Measurements from ENCODE around the gene SUMO2. TPM values are rescaled to one million over a fixed set of nuclear protein-coding genes. Genes with fewer than 3 reads are reported as not detected.
"Not testable (repeated sequence)": the region's sequence is repeated elsewhere in the genome, so short reads cannot be mapped to it uniquely, and the experiment has no call there.

SUMO2 gene
- polyA plus RNA-seq, 3 donors, result 31.2 to 122 (median 53.5) TPM

DNA sequence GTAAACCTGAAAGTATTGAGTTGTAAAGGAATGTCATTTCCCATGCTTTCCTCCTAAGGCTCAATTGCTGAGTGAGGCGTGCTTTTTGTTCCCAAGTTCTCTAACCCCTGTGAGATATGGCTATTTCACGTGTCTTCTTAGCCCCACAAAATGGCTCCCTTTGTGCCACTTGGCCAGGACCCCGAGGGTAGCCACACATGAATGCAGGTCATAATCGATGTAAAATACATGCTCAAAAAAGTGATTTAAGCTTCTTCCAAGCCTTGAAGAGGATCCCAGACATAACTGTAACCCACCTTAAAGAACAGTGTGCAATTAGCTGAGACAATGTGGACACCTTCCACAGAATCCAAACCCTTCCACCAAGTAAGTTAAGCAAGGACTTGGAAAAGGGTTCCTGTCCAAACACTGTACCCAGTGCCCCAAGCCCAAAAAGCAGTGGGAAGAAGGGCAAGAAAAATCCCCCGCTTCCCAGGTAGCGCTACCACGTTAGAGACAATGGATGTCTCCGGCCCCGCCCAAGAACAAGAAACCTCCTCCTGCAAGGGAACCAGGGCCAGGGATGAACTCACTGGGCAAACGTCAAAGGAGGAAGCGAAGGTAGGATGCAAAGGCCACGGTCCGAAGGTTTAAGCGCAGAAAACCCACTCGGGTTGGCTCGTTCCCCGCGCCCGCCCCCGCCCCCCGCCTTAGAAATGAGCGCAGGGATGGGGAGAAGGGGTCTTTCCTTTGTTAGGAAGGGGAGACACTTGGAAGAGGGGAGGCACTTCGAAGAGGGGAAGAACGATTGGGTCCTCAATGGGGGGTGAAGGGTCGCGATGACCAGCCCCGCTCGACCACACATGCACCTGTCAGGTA, 29.6 kb downstream of the SUMO2 start:
- H3K27ac ChIP-seq (ENCODE audit: low read depth, low read length), result no peak overlapping the region
- WGBS, 3 donors, result 6 to 12% (median 7%) methylated on average over 27 to 28 of the region's 28 CpGs

DNA sequence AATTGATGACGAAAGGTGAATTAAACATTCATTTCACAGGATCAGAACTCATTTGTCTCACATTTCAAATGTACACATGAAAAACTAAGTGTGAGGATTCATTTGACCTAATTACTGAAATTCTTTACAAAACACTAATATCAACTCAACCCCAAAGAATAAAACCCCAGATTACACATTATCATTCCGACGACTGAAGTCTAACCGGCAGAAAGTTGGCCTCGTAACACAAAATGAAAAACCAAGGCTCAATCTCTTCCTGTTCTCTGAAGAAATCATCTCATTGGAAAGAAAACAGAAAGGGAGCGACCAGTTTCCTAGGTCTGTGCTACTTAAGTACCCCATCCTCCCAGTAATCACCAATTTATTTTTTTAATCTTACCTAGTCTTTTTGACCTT, 30.2 kb downstream of the SUMO2 start:
- 89 to 92% (median 90%) methylated on average over 6 of the region's 6 CpGs for WGBS, 3 donors
- no peak overlapping the region for H3K27ac ChIP-seq (ENCODE audit: low read depth, low read length)

DNA sequence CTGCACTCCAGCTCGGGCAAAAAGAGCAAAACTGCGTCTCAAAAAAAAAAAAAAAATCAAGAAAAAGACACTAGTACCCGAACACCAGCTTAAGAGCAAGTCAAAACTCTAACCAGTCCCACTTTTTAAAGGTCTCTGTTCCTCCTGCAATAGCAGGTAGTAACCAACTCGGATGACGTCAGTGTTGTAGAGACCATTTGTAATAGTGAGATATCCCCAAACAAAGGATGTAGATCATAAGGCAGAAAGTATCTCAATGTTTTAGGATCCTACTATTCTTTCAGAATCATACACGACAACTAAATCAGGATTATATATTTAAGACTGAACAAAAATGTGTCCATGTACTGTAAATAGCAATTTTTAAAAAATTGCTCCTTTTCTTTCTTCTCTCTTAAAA, 30.8 kb downstream of the SUMO2 start:
- no peak overlapping the region for H3K27ac ChIP-seq (ENCODE audit: low read depth, low read length)
- 90 to 96% (median 93%) methylated on average over 6 of the region's 6 CpGs for WGBS, 3 donors

DNA sequence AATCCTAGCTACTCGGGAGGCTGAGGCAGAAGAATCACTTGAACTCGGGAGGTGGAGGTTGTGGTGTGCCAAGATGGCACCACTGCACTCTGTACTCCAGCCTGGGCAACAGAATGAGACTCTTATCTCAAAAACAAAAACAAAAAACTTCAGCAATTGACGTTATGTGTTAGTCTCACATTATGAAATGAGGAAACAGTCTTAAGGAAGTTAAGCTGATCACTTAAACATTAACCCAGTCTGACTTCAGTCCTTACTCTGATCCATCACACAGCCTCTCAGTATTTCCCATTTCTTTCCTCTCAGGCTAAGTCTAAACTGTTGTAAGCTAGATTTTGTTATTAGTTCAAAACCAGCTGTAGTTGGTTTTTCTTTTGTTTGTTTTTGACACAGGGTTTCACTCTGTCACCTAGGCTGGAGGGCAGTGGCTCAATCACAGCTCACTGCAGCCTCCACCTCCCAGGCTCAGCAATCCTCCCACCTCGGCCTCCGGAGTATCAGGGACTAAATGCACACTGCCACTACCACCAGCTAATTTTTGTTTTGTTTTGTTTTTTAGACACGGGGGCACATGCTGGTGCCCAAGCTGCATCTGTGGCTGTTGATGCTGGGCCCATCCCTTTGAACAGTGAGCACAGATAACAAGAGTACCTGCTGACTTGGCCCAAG, 34.7 kb downstream of the SUMO2 start:
- 80 to 85% (median 81%) methylated on average over 6 of the region's 6 CpGs for WGBS, 3 donors
- no peak overlapping the region for H3K27ac ChIP-seq (ENCODE audit: low read depth, low read length)

DNA sequence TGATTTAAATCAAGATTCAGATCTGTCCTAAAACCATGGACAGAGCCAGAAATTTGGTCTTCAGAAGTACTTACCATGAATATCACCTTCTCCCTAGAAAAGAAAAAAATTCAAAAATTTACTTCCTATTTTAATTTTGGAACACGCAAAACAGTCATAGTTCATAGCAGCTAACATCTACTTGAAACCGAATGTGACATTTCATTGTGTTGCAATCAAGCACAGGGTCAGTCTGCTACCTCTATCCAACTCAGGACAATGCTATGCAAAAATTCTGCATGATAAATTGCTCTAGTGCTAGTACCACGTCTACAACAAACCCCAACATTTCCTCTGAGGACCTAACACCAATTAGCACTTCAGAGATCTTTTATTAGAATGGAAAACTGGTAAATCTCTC, 36.2 kb downstream of the SUMO2 start:
- no peak overlapping the region for H3K27ac ChIP-seq (ENCODE audit: low read depth, low read length)
- 56 to 80% (median 63%) methylated on average over 3 of the region's 3 CpGs for WGBS, 3 donors

DNA sequence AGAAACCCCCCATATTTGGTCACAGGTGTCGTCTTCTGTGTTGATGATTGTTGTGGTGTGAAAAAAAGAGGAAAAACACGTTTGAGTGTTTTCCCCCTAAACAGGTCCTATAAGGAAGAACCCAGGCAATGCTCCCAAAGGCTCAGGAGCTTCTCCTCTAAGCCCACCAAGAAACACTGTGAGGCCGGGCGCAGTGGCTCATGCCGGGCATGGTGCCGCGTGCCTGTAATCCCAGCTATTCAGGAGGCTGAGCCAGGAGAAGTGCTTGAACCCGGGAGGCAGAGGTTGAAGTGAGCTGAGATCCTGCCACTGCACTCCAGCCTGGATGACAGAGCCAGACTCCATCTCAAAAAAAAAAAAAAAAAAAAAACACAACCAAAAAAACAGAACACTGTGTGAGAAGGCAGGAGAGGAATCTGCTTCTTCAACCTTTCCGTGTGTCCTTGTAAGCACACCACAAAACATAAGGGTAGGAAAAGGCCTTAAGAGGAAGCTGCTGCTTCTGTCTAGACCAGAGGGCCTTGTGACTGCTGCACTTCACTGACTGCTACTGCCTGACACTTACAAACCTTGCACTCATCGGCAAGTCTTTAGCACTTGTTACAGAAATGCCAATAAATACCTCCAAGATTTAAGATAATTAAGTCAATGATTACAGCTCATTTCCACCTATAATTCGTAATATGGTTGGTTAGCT, 37.8 kb downstream of the SUMO2 start:
- WGBS, 3 donors, result 88 to 91% (median 90%) methylated on average over 11 of the region's 11 CpGs
- H3K27ac ChIP-seq (ENCODE audit: low read depth, low read length), result no peak overlapping the region

DNA sequence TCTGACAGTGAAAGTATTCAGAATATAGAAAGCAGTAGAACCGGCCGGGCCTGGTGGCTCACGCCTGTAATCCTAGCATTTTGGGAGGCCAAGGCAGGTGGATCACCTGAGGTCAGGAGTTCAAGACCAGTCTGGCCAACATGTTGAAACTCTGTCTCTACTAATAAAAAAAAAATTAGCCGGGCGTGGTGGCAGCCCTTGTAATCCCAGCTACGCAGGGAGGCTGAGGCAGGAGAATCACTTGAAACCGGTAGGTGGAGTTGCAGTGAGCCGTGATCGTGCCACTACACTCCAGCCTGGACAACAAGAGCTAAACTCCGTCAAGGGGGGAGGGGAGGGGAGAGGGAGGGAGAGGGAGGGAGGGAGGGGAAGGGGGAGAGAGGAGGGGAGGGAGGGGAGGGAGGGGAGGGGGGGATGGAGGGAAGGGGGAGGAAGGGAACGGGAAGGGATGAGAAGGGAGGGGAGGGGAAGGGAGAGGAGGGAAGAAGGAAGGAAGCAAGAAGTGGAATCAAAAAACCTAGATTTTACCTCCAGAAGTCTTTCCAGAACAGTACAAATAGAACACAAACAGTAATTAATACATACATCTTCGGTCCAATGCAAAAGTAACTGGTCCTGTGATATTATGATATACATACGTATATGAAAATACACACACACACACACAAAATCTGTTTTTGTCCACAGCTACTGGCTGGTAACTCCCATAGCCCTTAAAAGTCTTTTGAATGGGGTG, 40.4 kb downstream of the SUMO2 start:
- WGBS, 3 donors, result 85 to 88% (median 86%) methylated on average over 13 of the region's 13 CpGs
- no peak overlapping the region for H3K27ac ChIP-seq (ENCODE audit: low read depth, low read length)

DNA sequence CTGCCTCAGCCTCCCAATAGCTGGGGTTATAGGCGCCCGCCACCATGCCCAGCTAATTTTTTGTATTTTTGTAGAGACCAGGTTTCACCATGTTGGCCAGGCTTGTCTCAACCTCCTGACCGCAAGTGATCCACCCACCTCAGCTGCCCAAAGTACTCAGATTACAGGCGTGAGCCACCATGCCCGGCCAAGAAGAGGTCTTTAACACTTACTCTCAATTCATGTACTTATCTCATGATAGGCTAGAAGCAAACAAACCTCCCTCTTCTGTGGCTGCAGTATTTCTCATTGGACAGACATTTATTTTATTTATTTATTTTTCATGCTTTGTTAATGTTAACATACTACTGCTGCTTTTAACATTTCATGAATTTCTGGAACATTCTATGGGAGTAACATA, 44.2 kb downstream of the SUMO2 start:
- 95 to 99% (median 96%) methylated on average over 5 of the region's 5 CpGs for WGBS, 3 donors
- H3K27ac ChIP-seq (ENCODE audit: low read depth, low read length), result no peak overlapping the region

DNA sequence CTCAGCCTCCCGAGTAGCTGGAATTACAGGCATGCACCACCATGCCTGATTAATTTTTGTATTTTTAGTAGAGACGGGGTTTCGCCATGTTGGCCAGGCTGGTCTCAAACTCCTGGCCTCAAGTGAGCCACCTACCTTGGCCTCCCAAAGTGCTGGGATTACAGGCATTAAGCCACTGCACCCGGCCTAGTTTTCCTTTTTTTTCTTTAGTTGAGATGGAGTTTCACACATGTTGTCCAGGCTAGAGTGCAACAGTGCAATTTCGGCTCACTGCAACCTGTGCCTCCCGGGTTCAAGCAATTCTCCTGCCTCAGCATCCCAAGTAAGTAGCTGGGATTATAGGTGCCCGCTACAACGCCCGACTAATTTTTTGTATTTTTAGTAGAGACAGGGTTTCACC, 45.0 kb downstream of the SUMO2 start:
- H3K27ac ChIP-seq (ENCODE audit: low read depth, low read length), result not testable (repeated sequence)
- WGBS, 3 donors, result 94 to 96% (median 94%) methylated on average over 9 of the region's 9 CpGs

DNA sequence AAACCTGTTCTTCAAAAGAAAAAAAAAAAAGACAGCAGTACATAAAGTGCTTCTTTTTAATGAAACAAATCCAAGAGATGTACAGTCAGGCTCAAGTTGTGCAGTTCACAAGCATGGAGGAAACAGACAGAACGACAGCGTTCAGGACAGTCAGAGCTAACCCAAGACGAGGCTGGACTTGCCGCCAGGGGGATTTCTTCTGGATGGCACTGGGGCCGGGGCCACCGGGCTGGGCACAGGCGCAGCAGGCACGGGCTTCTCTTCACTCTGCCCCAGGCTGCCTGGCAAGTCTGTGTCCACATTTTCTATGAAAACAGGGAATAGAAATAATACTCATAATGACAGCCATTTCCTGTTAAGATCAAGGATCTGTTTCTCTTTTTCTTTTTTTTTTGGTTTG, 46.8 kb downstream of the SUMO2 start:
- WGBS, 3 donors, result 88 to 92% (median 90%) methylated on average over 8 of the region's 8 CpGs

DNA sequence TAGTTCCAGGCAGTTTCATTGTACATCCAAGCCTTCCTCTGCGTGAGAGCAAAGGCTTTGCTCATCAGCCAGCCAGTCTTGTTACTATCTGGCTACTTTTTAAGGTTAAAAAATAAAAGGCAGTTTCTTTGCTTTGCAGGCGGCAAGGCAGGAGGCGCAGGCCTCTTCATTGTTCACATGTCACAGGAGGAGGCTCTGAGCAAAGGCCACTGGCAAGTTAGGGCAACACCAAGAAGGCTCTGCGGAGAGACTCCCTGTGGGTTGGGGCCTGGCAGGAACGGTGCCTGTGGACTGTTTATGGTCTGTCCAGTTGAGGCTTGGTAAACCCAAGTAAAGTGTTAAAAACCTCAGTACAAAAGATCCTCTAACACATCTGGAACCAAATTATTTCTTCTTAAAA, 47.3 kb downstream of the SUMO2 start:
- H3K27ac ChIP-seq (ENCODE audit: low read depth, low read length), result no peak overlapping the region
- WGBS, 3 donors, result 89 to 95% (median 91%) methylated on average over 5 of the region's 5 CpGs

More for the DNA sequence above, 46.8 kb downstream of the SUMO2 start:
- no peak overlapping the region for H3K27ac ChIP-seq (ENCODE audit: low read depth, low read length)

DNA sequence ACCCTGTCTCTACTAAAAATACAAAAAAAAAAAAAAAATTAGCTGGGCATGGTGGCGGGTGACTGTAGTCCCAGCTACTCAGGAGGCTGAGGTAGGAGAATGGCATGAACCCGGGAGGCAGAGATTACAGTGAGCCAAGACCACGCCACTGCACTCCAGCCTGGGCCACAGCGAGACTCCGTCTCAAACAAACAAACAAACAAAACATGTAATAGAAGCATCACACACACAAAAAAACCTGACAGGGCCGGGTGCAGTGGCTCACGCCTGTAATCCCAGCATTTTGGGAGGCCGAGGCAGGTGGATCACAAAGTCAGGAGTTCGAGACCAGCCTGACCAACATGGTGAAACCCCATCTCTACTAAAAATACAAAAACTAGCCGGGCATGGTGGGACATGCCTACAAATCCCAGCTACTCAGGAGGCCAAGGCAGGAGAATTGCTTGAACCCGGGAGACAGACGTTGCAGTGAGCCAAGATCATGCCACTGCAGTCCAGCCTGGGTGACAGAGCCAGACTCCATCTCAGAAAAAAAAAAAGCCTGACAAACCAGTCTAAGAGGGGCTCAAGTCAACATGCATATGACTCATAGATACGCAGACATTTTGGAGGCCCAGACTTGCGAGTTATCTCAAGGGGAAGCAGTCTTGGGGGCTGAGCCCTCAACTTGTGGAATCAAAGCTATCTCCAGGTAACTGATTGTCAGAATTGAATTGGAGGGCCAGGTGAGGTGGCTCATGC, 49.0 kb downstream of the SUMO2 start:
- 89 to 93% (median 92%) methylated on average over 14 of the region's 14 CpGs for WGBS, 3 donors
- H3K27ac ChIP-seq (ENCODE audit: low read depth, low read length), result not testable (repeated sequence)

DNA sequence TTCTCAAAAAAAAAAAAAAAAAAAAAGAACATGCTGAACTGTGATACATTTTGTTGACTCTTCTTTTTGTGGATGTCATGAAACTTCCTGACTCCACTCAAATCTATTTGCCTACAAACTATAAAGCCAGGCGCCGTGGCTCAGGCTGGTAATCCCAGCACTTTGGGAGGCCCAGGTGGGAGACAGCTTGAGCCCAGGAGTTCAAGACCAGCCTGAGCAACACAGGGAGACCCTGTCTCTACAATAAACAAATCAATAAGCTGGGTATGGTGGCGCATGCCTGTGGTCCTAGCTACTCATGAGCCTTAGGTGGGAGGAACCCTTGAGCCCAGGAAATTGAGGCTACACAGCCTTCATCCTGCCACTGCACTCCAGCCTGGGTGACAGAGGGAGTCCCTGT, 49.8 kb downstream of the SUMO2 start:
- H3K27ac ChIP-seq (ENCODE audit: low read depth, low read length), result no peak overlapping the region
- 93 to 96% (median 95%) methylated on average over 3 of the region's 3 CpGs for WGBS, 3 donors

DNA sequence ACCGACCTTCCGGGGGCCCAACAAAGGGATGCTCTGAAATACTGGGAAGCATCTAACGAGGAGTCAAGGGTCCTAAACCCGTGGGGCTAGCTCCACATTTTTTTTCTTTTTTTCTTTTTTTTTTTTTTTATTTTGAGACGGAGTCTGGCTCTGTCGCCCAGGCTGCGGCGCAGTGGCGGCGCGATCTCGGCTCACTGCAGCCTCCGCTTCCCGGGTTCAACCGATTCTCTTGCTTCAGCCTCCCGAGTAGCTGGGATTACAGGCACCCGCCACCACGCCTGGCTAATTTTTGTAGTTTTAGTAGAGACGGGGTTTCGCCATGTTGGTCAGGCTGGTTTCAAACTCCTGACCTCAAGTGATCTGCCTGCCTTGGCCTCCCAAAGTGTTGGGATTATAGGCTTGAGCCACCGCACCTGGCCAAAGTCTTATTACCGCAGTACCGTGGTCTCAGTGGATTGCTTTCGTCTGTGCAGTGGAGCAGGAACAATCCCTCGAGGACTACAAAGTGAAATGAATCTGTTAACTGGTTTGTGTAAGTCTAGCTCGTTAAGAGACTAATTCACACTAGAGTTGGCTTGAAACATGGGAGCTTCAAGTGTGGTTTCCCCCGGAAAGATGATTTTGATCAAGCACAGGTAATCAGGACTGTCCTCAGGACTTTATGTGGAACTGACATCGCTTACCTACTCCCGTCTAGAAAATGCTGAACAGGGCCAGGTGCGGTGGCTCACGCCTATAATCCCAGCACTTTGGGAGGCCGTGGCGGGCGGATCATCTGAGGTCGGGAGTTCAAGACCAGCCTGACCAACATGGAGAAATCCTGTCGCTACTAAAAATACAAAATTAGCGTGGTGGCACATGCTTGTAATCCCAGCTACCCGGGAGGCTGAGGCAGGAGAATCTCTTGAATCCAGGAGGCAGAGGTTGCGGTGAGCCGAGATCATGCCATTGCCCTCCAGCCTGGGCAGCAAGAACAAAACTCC, 50.5 kb downstream of the SUMO2 start:
- WGBS, 3 donors, result 77 to 83% (median 82%) methylated on average over 40 of the region's 40 CpGs
- not testable (repeated sequence) for H3K27ac ChIP-seq (ENCODE audit: low read depth, low read length)

DNA sequence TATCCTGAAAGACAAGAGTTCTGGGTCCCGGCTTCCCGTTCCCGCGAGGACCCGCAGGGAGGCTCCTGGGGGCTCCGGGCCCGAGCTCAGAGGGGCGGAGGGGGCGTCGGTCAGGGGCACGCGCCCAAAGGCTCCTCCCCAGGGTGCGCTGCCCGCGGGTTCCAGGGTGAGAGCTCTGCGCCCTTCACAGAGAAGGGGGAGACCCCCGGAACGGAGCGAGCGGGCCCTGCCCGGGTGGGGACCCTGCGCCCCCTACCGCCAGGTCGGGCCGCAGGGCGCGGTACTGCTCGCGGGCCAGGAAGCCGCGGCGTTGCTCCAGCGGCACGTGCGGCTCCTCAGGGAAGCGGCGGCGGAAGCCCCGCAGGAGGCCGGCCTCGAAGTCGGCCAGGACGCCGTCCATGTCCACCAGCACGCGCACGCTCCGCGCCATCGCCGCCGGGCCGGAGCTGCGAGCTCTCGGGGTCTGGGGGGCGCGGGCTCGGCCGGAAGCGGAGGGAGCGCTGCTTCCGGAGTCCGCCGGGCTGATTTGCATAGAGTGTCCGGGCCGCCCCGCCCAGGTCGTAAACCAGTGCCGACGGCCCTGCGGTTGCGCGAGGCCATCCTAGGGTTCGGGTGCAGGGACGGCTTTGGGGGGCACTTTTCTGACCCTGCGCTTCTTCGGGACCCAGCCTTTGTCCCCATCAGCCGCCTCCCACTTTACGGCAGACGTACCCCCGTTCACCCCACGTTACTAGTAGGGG, 51.3 kb downstream of the SUMO2 start, which contains the start of gene NT5C:
TSS of gene NT5C (minus strand) at position 465 of the 740 bp plus-strand sequence. CDS start at position 430, 35 bp downstream.
- 1 to 2% (median 1%) methylated on average over 61 to 82 of the region's 82 CpGs for WGBS, 3 donors
- peak within 1 kb of the TSS; percentile 25 for H3K27ac ChIP-seq (ENCODE audit: low read depth, low read length)

DNA sequence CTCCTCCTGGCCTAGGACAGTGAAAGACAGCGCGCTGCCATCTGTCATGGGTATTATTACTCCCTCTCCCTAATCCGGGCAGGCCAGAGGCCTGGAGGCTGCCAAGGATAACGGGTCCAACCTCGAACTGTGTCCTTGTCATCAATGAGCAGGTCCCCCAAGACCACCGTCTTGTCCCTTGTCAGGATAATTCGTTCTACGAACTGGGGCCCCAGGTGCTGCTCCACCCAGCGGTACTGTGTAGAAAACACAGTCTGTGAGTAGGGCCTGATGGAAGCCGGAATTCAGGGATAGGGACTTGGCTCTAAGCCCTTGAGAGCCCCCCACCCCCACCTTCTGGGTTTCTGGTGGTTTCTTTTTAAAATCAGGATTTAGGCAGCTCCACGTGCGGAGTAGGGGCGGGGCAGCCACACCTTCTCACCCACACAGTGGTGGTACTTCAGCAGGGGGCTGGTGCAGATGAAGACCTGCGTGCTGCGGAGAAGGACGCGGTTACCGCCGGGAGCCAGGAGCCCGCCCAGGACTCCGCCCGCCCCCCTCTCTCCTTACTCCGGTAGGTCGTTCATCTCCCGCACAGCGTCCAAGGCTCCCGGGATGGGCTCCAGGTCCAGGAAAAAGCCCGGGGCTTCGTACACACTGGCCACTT, 52.0 kb downstream of the SUMO2 start:
- 10 to 16% (median 15%) methylated on average over 28 to 29 of the region's 29 CpGs for WGBS, 3 donors
- H3K27ac ChIP-seq (ENCODE audit: low read depth, low read length), result peak overlapping the region; percentile 17

All from adipose tissue (tissue), 3 donors.